Measurements from ENCODE around the gene GTF2H3.

DNA sequence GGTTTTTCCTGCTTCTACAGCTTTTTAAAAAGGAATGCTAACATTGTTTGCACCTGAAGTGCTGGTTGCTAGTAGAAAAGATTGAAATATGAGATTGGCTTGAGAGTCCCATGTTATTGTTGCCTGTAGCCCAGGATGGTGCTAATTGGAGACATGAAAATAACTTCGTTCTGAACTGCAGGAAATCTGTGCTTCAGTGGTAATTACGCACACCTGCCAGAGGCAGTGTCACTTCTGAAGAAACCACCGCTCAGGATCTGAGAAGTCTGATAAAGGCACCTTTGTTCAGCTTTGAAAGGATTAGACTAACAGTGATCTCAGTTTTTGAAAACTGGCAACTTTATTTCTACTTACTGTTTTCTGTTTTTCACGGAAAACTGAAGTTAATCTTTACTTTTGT, 63.0 kb downstream of the GTF2H3 start:
- TF ChIP-seq NFIC (IDR thresholded peaks at IDR 0.05; ENCODE audit: borderline replicate concordance) (no peak), FOXJ3 (CRISPR knock-in tag; IDR thresholded peaks at IDR 0.05) (no peak), POLR2AphosphoS5 (IDR thresholded peaks at IDR 0.05; ENCODE audit: low read depth, low read length) (no peak), MEF2A (IDR thresholded peaks at IDR 0.05; ENCODE audit: borderline replicate concordance, low read depth) (no peak), YY1 (IDR thresholded peaks at IDR 0.05; ENCODE audit: low read depth) (no peak), NRF1 (IDR thresholded peaks at IDR 0.05; ENCODE audit: low read depth, low read length) (no peak), GABPA (IDR thresholded peaks at IDR 0.05; ENCODE audit: low read depth) (no peak), TCF12 (IDR thresholded peaks at IDR 0.05) (no peak)
- TF ChIP-seq, protein P1, sequence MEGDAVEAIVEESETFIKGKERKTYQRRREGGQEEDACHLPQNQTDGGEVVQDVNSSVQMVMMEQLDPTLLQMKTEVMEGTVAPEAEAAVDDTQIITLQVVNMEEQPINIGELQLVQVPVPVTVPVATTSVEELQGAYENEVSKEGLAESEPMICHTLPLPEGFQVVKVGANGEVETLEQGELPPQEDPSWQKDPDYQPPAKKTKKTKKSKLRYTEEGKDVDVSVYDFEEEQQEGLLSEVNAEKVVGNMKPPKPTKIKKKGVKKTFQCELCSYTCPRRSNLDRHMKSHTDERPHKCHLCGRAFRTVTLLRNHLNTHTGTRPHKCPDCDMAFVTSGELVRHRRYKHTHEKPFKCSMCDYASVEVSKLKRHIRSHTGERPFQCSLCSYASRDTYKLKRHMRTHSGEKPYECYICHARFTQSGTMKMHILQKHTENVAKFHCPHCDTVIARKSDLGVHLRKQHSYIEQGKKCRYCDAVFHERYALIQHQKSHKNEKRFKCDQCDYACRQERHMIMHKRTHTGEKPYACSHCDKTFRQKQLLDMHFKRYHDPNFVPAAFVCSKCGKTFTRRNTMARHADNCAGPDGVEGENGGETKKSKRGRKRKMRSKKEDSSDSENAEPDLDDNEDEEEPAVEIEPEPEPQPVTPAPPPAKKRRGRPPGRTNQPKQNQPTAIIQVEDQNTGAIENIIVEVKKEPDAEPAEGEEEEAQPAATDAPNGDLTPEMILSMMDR (IDR thresholded peaks at IDR 0.05) = no peak
- TF ChIP-seq, protein P2, sequence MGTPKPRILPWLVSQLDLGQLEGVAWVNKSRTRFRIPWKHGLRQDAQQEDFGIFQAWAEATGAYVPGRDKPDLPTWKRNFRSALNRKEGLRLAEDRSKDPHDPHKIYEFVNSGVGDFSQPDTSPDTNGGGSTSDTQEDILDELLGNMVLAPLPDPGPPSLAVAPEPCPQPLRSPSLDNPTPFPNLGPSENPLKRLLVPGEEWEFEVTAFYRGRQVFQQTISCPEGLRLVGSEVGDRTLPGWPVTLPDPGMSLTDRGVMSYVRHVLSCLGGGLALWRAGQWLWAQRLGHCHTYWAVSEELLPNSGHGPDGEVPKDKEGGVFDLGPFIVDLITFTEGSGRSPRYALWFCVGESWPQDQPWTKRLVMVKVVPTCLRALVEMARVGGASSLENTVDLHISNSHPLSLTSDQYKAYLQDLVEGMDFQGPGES (IDR thresholded peaks at IDR 0.05; ENCODE audit: low read depth, low read length) = no peak

Measured in SK-N-SH (cell line).